HG03025 (cell line): ENCODE data around the gene USP37.

ENCODE experiments used
- ATAC-seq: cut with Tn5 transposase; IDR thresholded peaks from one replicate; pipeline ENCODE4 v1.9.1; 2021; ENCODE audit warnings: mild to moderate bottlenecking, moderate library complexity; ENCODE audit not compliant: unreplicated experiment, low FRiP score

USP37 gene

GRCh38 chr2:218404351-218405085, 163.6 kb downstream of the USP37 start:
- no peak for ATAC-seq

- no peak for ATAC-seq
Measured at GRCh38 chr2:218403810-218404209, 164.3 kb downstream of the USP37 start.

GRCh38 chr2:218402911-218403411, 165.2 kb downstream of the USP37 start:
- ATAC-seq: no peak

- ATAC-seq: no peak
Measured at GRCh38 chr2:218402491-218402901, 165.7 kb downstream of the USP37 start.

GRCh38 chr2:218401890-218402289, 166.3 kb downstream of the USP37 start:
- no peak for ATAC-seq

GRCh38 chr2:218400930-218401881, 166.9 kb downstream of the USP37 start:
- ATAC-seq: no peak
